K562 (cell line): ENCODE results near the gene TIMP2. TPM values are rescaled to one million over a fixed set of nuclear protein-coding genes. Genes with fewer than 3 reads are reported as not detected.

Experiments
- ARID3B ChIP-seq: fragments of 250-450 bp; sonication (Bioruptor Pico); IDR thresholded peaks from 2 replicates; pipeline ENCODE4 v1.4.0; 2020; ENCODE audit warnings: borderline replicate concordance
- CHD2 ChIP-seq: IDR thresholded peaks from 2 replicates; pipeline ENCODE4 v1.6.1; 2011; ENCODE audit warnings: low read depth, low read length
- E2F6 ChIP-seq, 2 experiments: IDR thresholded peaks; 2 replicates each; pipeline ENCODE4 v1.6.1; 2011; ENCODE audit warnings: borderline replicate concordance in 1 of 2, control low read depth in 1 of 2, low read depth in 1 of 2, low read length in 1 of 2, mild to moderate bottlenecking in 1 of 2, mixed read lengths in 1 of 2, moderate library complexity in 1 of 2; ENCODE audit not compliant: insufficient read depth in 1 of 2, insufficient read length in 1 of 2, poor library complexity in 1 of 2, severe bottlenecking in 1 of 2; ENCODE audit errors: extremely low read depth in 1 of 2
- GTF2A2 ChIP-seq: IDR thresholded peaks from 2 replicates; pipeline ENCODE4 v1.6.1; 2016; ENCODE audit warnings: mild to moderate bottlenecking, missing genetic modification characterization, missing compliant biosample characterization
- GTF2B ChIP-seq: IDR thresholded peaks from 2 replicates; pipeline ENCODE4 v1.6.1; 2011; ENCODE audit not compliant: insufficient read length; ENCODE audit errors: extremely low read depth
- JUNB ChIP-seq: fragments of 450-650 bp; formaldehyde crosslinking; conservative IDR thresholded peaks from 2 replicates; pipeline ENCODE4 v1.4.0; 2020; ENCODE audit warnings: mild to moderate bottlenecking
- KAT8 ChIP-seq: fragments of 450-650 bp; IDR thresholded peaks from 2 replicates; pipeline ENCODE4 v1.6.1; 2016; ENCODE audit warnings: low read depth, mild to moderate bottlenecking
- MCM5 ChIP-seq: fragments of 450-650 bp; IDR thresholded peaks from 2 replicates; pipeline ENCODE4 v1.6.1; 2016; ENCODE audit warnings: low read depth
- MITF ChIP-seq: IDR thresholded peaks from 2 replicates; pipeline ENCODE4 v1.6.1; 2014; ENCODE audit warnings: antibody characterized with exemption
- NR1H2 ChIP-seq: sonication (generic); formaldehyde crosslinking; IDR thresholded peaks from 2 replicates; pipeline ENCODE4 v1.4.0; 2020; ENCODE audit warnings: mild to moderate bottlenecking, missing genetic modification reagents
- PRMT5 ChIP-seq: sonication (generic); formaldehyde crosslinking; IDR thresholded peaks from 2 replicates; pipeline ENCODE4 v1.5.0; 2020; ENCODE audit warnings: missing genetic modification reagents
- RBM39 ChIP-seq: fragments of 200-400 bp; formaldehyde crosslinking; optimal IDR thresholded peaks from 2 replicates; pipeline ENCODE3; 2018; ENCODE audit warnings: low read depth, low read length
- RERE ChIP-seq: sonication (generic); formaldehyde crosslinking; IDR thresholded peaks from 2 replicates; pipeline ENCODE4 v1.8.0; 2023; ENCODE audit warnings: missing genetic modification reagents, mild to moderate bottlenecking, borderline replicate concordance
- TCF7 ChIP-seq: sonication (generic); IDR thresholded peaks from 2 replicates; pipeline ENCODE4 v1.6.1; 2016; ENCODE audit warnings: antibody characterized with exemption, borderline replicate concordance
- XRCC4 ChIP-seq: IDR thresholded peaks from one replicate; pipeline ENCODE4 v1.6.1; 2011; ENCODE audit not compliant: insufficient read depth, insufficient read length; ENCODE audit errors: extremely low read depth
- ZNF584 ChIP-seq: fragments of 200-800 bp; sonication (Bioruptor generic); IDR thresholded peaks from 2 replicates; pipeline ENCODE4 v1.6.1; 2016; ENCODE audit warnings: low read depth, mild to moderate bottlenecking, missing genetic modification characterization, missing compliant biosample characterization
- polyA plus RNA-seq, 8 experiments: library from polyadenylated mRNA; depleted of rRNA in 4 of 8; stranded (reverse) in 5 of 8; unstranded in 3 of 8; fragments of >200 nt; fragmentation: Nextera tagmentation in 2 of 8; fragmentation: Illumina TruSeq in 1 of 8; extraction: Ambion mirVana in 2 of 8; extraction: Trizol in 1 of 8; gene quantifications; 2 replicates each; pipeline versions ENCODE4 v1.2.1 to v1.2.3, GENCODE V29; 2011 to 2014; ENCODE audit warnings: inconsistent platforms in 1 of 8, missing spikeins in 1 of 8
- total RNA-seq, 7 experiments: library from RNA; depleted of rRNA in 6 of 7; stranded (reverse); fragments of >200 nt in 6 of 7; fragmentation: Illumina TruSeq in 2 of 7; extraction: Trizol in 2 of 7; gene quantifications; 2 replicates each; pipeline versions ENCODE4 v1.2.1 to v1.2.3, GENCODE V29; 2011 to 2021; ENCODE audit warnings: low replicate concordance in 1 of 7

The TIMP2 gene
- total and polyA plus RNA-seq, 9 of the 15 experiments (the other 6 are each of a cell fraction or from before 2014, with no cell fraction given), result 0.55 TPM; not detected in 8

- TF ChIP-seq MITF (peak; percentile 98), NR1H2 (CRISPR knock-in tag) (0 out of 2 replicates have a peak, but pooled peaks have one; percentile 20), ARID3B (CRISPR knock-in tag) (no peak; the same call in 1 of the 2 replicates), KAT8 (no peak), XRCC4 (no peak), E2F6 (IDR thresholded peaks at IDR 0.05; ENCODE audit: borderline replicate concordance in 1 of 2, extremely low read depth in 1 of 2, insufficient read depth in 1 of 2, insufficient read length in 1 of 2, low read depth in 1 of 2, low read length in 1 of 2, poor library complexity in 1 of 2, severe bottlenecking in 1 of 2) (peak; percentile 70 to 83), TCF7 (no peak), PRMT5 (peak; percentile 63; the same call in 1 of the 2 replicates), RBM39 (no peak), GTF2B (no peak), RERE (CRISPR knock-in tag) (no peak), ZNF584 (no peak), CHD2 (no peak), GTF2A2 (tag) (no peak), JUNB (CRISPR knock-in tag) (peak; percentile 84; the same call in 1 of the 2 replicates), MCM5 (no peak)
These were observed 84.2 kb downstream of the TIMP2 start, which contains the start of gene USP36 (continued) for GRCh38 chr17:78840780-78841611.
